HG03565 (cell line): Measurements from ENCODE around the gene CABP2.
"Not testable (repeated sequence)": the region's sequence is repeated elsewhere in the genome, so short reads cannot be mapped to it uniquely, and the experiment has no call there.

Source experiments
- ATAC-seq: cut with Tn5 transposase; IDR thresholded peaks from one replicate; pipeline ENCODE4 v1.9.1; 2021; ENCODE audit warnings: mild to moderate bottlenecking, moderate library complexity; ENCODE audit not compliant: unreplicated experiment

Gene CABP2

DNA sequence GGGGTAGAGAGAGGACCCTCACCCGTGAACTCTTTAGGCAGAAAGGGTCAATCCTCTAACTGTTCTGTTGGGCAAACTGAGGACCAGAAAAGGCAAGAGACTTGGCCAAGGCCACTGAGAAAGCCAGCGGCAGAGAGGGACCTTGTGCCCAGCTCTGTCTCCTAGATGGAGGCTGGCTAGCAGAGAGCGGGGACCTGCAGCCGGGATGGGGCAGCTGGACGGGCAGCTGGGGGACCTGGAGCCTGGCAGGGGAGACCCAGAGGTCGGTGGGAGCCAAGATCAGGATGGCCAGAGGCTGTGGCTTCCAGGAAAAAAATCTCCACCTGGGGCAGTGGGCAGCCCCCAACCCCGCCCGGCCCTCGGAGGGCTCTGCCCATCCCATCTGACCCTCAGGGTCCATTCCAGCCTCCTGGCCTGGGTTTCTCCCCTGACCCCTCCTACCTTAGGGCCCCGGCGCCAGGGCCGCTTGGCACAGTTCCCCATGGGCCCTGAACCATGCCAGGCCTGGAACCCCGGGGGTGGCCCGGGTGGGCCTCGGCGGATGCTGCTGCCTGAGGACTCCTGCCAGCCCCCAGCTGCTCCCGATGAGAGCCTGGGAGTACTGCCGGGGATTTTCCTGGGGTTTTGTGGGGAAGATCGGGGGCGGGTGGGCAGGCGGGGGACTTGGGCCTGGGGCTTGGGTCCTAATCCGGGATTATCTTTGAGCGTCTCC lies at the start of gene CABP2:
CABP2 (minus strand) TSS at position 603 of the 712 bp plus-strand sequence; CDS start at position 483, 120 bp downstream.
- no peak for ATAC-seq

DNA sequence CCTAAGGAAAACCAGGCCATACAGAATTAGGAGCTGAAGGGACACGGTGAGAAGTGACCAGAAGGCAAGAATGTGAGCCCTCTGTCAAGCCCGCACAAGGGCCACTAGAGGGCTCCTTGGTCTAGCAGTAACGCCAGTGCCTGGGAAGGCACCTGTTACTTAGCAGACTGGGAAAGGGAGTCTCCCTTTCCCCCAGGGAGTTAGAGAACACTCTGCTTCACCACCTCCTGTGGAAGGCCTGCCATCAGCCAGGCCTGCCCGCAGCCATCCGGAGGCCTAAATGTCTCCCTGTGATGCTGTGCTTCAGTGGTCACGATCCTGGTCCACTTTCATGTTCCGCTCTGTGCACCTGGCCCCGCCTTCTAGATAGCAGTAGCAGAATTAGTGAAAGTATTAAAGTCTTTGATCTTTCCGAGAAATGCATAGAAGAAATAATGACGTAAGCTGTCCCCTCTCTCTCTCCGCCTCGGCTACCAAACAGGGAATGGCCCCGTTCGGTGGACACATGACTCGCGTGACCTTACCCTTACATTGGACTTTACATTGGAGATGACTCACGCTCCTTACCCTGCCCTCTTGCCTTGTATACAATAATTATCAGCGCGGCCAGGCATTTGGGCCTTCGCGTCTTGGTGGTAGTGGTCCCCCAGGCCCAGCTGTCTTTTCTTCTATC lies 49.6 kb upstream of the CABP2 start:
- ATAC-seq, result no peak

DNA sequence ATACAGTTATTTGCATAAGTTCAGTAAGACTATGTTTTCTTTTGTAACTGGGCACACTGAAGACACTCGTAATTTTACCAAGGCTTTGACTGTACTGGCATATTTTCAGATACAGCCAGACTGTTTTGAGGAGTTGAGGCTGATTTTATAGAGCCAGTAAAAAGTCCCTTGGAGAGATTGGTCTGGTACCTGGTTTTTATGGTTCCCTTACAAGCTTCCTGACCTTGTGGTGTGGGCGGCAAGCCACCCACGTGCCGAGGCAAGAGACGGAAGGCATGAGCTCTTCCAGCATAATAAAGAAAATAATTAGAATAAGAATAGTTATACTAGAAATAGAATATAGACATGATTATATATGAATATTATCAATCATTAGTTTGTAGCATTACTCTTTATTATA lies 49.1 kb upstream of the CABP2 start:
- ATAC-seq, result no peak

DNA sequence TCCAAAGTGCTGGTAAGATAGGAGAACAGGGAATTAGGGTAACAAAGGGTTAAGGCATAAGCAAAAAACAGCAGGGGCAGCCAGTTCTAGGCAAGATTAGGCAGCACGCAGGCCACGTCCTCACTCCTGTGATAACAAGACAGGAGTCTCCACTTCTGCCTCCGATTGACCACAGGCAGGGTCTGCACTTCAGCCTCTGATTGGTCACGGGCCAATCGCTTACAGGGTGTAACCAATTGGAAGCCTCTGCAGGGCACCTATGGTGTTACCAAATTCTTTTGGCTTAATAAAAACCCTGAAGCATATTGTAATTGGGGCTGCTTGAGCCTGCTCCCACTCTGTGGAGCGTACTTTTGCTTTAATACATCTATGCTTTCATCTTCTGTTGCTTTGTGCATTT lies 48.2 kb upstream of the CABP2 start:
- ATAC-seq, result no peak

DNA sequence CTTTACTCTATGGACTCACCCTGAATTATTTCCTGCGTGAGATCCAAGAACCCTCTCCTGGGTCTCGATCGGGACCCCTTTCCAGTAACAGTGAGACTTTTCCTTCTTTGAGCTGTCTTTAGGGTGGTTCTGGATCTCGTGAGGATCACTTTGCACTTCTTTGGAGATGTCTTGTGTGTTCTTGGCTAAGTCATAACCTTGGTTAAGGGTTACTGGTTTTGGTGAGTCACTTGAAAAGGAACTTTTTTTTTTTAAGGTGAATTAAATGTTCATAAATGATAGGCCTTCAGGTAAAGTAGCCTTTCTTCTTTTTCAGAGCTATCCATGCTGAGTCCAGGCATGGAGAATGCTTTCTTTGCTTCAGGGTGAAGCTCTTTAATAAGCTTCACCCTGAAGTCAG lies 41.0 kb upstream of the CABP2 start:
- no peak for ATAC-seq

DNA sequence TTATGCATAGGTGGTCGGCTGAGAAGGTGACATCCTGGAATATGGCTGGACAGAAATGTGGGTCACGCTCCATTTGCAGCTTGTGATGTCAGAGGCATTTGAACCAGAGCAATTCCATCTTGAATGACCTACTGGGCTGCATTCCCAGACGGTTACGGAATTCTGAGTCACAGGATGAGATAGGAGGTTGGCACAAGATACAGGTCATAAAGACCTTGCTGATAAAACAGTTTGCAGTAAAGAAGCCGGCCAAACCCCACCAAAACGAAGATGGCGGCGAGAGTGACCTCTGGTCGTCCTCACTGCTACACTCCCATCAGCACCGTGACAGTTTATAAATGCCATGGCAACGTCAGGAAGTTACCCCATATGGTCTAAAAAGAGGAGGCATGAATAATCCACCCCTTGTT lies 40.5 kb upstream of the CABP2 start:
- ATAC-seq, result not testable (repeated sequence)

DNA sequence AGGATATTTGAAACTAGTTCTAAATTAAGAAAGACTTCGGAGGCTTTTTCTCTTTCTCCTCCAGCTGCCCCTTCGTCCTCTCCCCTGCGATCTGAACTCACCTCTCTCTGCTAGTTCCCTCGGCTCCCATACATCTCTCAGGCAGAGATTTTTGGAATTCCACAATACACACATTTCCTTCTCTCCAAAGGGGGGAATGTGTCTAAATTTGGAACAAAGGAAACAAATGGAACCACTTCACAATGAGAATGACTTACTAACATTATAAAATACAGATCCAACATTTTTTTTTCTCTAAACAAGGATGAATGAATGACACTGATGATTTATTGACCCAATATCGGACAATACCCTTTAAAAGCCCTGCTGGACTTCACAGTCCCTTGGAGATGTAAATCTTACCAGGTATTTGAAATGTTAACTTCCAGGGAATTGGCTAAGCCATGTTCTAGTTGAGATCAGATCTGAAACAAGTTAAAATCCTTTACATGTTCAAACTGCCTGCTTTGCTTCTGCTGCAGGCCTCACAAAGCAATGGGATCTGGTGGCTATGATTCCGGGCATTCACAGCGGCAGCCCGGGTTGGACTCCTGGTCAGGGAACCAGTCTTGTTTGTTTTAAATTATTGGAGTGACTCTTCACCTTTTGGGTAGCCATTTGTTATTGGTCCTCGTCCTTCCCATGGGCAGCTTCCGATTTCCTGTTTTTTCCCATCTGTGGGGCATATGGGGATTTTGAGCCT lies 39.9 kb upstream of the CABP2 start:
- ATAC-seq, result no peak

DNA sequence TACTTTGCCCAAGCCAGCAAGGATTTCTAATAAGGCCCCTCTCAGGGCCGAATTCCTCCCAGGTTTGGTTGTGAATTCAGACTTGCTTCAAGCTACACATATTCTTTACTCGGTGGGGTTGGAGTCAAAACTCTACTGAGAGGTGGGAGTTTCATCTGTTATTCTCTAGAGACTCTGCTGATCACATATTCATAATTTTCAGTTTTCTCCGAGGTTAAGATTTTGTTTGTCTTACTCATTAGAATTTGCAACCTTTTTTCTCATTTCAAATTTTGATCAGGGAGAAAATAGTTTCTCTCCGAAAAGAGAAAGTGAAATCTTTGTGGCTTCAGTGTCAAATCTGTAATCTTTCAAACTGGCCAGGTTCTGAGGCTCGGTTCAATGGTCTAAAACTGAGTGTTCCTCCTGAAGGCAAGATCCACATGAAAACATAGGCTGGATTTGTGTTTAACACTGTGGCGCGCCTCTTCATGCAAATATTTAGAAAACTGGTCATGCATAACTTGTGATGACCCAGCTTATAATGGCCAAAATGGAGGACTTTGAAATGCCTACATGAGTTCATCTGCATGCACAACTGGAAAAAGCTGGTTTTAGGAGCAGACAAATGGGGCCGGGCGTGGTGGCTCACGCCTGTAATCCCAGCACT lies 38.8 kb upstream of the CABP2 start:
- peak; percentile 63 for ATAC-seq

DNA sequence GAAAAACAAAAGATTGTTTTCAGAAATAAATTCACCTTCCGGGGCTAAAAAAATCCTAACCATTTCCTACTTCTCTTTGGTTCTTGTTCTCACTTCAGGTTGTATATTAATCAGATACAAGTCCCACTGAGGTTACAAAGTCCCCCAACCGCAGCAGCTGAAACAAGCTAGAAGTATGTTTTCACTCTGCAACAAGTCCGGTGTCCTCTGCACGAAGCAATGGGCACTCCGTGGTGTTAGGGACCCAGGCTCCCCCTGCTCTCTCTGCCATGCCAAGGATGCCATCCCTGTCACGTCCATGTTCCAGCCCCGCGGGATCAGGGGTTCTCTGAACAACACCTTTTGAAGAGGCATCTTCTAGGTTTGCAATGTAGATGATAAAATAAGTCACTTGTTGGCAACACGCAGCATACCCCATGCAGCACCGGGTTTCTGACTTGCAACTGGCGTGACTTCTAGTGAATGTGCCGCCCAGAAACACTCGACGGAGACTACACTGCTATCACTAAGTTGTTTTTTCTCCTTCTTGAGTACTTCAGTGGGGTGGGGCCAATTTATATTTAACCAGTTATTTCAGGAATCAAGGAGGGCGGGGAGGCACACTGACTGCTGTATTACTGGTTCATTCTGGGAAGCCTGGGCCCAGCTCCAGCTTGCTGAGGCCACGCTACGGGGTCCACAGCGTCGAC lies 35.0 kb upstream of the CABP2 start:
- no peak for ATAC-seq

DNA sequence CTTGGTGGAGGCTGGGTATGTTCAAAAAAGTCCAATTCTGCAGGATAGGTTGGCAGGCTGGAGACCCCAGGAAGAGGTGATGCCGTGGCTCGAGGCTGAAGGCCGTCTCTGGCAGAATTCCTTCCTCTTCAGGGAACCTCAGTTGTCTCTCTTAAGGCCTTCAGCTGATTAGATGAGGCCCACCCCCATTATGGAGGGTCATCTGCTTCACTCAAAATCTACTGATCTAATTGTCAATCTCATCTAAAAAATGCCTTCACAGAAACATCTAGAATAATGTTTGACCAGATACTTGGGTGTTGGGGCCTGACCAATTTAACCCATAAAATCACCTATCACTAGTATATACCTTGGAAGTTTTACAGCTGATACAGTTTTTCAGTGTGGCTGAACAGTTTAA lies 33.0 kb upstream of the CABP2 start:
- ATAC-seq, result no peak

DNA sequence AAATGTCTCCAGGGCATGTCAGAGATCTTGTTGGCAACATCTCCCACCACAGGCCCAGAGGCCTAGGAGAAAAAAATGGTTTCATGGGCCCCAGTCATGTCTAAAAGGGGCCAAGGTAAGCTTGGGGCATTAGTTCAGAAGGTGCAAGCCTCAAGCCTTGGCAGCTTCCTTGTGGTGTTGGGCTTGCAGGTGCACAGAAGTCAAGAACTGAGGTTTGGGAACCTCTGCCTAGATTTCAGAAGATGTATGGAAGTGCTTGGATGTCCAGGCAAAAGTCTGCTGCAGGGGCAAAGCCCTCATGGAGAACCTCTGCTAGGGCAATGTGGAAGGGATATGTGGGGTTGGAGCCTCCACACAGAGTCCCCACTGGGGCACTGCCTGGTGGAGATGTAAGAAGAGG lies 28.5 kb upstream of the CABP2 start:
- ATAC-seq, result not testable (repeated sequence)

DNA sequence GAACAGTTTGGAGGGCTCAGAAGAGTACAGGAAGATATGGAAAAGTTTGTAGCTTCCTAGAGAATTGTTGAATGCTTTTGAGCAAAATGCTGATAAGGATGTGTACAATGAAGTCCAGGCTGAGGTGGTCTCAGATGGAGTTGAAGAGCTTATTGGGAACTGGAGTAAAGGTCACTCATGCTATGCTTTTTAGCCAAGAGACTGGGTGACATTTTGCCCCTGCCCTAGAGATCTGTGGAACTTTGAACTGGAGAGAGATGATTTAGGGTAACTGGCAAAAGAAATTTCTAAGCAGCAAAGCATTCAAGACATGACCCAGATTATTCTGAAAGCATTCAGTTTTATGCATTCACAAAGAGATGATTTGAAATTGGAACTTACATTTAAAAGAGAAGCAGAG lies 27.9 kb upstream of the CABP2 start:
- ATAC-seq, result no peak

DNA sequence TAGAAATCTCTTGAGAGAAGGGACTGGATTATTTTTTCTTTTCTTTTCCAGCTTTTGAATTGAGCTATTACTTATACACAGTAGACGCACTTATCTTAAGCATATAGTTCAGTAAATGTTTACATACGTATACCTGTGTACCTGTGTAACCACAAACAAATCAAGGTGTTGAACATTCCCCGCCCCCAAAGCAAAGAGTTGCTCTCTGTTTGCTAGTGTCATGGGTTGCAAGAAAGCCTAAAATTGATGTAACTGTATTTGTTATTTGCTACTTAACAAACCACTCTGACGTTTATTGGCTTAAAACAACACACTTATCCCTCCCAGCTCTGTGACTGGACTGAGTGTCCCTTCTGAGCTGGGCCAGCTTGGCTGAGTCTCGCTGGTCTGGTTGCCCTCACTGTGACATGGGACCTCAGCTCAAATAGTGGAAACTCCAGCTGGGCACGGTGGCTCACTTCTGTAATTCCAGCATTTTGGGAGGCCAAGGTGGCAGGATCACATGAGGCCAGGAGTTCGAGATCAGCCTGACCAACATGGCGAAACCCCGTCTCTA lies 25.4 kb upstream of the CABP2 start:
- ATAC-seq, result no peak

DNA sequence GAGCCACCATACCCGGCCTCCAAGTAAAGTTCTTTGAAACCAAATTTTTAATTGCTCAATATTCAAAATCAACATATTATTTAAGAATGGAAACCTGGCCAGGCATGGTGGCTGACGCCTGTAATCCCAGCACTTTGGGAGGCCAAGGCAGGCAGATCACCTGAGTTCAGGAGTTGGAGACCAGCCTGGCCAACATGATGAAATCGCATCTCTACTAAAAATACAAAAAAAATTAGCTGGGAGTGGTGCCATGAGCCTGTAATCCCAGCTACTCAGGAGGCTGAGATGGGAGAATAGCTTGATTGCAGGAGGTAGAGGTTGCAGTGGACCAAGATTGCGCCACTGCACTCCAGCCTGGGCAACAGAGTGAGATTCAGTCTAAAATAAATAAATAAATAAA lies 24.9 kb upstream of the CABP2 start:
- ATAC-seq, result not testable (repeated sequence)

DNA sequence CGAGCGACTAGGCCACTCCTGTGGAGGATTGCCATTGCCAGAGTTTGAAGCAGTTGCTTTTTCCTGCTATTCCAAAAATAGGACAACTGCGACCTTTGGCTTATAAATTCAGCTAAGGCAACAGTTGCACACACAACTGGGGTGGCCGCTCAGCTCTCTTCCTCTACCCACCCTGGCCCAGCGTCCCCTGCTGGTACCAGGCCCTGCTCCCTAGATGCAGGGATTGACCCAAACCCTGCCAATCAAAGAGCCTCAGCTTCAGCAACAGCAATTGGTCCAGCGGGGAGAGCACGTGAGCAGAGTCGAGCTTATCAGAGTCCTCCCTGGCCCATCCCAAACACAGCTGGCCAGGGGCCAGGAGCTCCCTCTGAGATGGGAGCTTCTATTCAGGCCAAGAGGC lies 22.0 kb upstream of the CABP2 start:
- no peak for ATAC-seq

DNA sequence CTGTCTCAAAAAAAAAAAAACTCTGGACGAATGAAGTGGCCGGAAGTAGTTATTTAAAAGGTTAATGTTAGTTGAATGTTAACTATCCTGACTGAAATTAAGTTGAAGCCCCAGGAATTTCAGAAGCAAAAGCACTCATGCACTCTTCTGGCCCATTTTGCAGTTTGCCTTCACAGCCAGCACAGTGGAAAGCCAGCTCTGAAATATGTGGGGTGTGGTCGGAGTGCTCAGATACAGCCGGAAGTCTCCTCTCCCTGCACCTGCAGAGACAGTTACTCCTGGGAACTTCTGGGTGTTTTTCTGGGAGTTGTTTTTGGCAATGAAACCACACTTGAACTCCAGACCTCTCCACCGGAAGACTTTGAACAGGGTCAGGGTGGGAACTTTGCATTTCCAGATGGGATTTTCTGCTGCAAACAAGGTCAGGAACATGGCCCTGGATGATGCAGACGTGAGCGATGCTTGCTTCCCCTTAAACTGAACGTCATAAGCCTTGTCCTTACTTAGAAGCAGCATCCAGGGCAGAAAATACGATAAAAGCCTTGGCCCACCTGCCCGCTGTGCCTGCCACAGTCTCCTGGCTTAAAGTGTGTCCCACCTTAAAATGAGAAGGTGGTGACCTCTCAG lies 21.5 kb upstream of the CABP2 start:
- ATAC-seq, result no peak

DNA sequence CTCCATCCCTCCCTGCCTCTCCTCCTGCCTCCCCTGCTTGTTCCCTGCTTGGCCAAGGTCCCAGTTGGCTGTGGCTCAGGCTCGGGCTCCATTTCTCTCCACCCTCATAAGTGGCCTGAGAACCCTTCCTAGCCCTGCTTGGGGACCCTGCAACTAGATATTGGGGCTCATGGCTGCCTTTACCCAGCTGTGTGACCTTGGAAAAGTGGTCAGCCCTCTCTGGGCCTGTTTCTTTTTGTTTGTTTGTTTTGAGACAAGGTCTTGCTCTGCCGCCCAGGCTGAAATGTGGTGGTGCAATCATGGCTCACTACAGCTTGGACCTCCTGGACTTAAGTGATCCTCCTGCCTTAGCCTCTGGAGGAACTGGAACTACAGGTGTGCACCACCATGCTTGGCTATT lies 20.3 kb upstream of the CABP2 start:
- no peak for ATAC-seq

DNA sequence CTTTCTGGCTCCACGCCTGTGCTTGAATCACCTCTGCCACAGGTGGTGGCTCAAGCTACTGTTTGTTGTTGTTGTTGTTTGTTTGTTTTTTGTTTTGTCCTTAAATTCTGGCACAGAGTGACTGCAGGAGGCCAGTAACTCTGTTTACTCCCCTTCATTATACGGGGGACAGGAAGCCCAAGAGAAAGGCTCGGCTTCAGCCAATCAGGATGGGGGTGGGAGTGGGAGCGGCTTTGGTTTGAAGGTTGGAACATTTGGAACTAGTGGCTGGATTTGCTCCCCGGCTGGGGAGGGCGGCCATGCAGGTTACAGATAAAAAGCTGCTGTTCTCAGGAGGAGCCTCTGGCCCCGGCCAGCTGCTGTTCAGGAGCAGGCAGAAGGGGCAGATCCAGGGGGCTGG lies 19.7 kb upstream of the CABP2 start:
- ATAC-seq, result no peak

DNA sequence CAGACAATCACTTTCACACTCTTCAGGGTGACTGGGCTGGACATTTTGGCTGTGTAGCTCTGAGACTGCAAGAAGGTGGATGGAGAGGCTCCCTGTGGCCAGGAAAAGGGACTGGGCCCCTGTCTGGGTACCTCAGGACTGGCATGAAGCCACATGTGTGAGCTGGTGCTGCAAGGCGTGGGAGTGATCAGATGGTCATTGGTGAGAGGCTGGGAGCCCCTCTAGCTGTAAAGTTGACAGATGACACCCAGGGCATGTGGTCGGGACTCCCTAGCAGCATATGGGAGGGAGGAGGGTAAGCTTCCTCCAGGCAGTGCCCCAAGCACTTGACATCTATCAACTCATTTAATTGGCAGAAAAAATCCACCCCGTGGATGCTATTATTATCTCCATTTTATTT lies 18.9 kb upstream of the CABP2 start:
- ATAC-seq, result no peak

DNA sequence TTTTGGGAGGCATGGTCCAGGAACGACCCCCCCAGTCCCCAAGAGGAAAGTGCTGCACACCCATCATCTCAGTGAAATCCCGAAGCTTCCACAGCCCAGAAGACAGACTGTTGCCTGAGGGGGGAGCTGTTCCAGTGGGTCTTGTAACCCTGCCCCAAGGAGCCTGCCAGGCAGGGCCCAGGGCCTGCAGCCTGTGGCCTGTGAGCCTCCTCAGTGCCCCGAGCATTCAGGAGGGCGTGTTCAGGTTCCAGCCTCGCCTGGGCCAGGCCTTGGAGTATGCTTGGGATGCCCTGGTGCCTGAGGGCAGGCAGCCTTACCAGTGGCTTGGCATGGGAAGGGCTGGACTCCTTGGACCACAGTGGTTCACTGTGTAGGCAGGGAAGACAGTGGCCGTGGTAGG lies 18.0 kb upstream of the CABP2 start:
- ATAC-seq, result no peak
